ENCODE data around the gene PTCD2. TPM values are rescaled to one million over a fixed set of nuclear protein-coding genes. Genes with fewer than 3 reads are reported as not detected.

PTCD2 gene
- total RNA-seq, 1 experiment from 2014 or later = 13.0 TPM

DNA sequence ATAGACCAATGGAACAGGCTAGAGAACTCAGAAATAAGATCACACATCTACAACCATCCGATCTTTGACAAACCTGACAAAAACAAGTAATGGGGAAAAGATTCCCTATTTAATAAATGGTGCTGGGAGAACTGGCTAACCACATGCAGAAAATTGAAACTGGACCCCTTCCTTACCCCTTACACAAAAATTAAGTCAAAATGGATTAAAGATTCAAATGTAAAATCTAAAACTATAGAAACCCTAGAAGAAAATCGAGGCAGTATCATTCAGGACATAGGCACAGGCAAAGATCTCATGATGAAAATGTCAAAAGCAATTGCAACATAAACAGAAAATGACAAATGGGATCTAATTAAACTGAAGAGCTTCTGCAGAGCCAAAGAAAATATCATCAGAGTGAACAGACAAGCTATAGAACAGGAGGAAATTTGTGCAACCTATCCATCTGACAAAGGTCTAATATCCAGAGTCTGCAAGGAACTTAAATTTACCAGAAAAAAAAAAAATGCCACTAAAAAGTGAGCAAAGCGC, 43.9 kb upstream of the PTCD2 start:
- TF ChIP-seq, protein P1, sequence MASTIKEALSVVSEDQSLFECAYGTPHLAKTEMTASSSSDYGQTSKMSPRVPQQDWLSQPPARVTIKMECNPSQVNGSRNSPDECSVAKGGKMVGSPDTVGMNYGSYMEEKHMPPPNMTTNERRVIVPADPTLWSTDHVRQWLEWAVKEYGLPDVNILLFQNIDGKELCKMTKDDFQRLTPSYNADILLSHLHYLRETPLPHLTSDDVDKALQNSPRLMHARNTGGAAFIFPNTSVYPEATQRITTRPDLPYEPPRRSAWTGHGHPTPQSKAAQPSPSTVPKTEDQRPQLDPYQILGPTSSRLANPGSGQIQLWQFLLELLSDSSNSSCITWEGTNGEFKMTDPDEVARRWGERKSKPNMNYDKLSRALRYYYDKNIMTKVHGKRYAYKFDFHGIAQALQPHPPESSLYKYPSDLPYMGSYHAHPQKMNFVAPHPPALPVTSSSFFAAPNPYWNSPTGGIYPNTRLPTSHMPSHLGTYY (CRISPR knock-in tag; IDR thresholded peaks at IDR 0.05) = no peak
- TF ChIP-seq MXD4 (CRISPR knock-in tag; IDR thresholded peaks at IDR 0.05; ENCODE audit: borderline replicate concordance) = no peak
- TF ChIP-seq, protein P2, sequence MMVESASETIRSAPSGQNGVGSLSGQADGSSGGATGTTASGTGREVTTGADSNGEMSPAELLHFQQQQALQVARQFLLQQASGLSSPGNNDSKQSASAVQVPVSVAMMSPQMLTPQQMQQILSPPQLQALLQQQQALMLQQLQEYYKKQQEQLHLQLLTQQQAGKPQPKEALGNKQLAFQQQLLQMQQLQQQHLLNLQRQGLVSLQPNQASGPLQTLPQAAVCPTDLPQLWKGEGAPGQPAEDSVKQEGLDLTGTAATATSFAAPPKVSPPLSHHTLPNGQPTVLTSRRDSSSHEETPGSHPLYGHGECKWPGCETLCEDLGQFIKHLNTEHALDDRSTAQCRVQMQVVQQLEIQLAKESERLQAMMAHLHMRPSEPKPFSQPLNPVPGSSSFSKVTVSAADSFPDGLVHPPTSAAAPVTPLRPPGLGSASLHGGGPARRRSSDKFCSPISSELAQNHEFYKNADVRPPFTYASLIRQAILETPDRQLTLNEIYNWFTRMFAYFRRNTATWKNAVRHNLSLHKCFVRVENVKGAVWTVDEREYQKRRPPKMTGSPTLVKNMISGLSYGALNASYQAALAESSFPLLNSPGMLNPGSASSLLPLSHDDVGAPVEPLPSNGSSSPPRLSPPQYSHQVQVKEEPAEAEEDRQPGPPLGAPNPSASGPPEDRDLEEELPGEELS (CRISPR knock-in tag; IDR thresholded peaks at IDR 0.05) = no peak
- no peak for TF ChIP-seq PREB (CRISPR knock-in tag; IDR thresholded peaks at IDR 0.05; ENCODE audit: borderline replicate concordance)
- no peak for TF ChIP-seq EMX1 (CRISPR knock-in tag; IDR thresholded peaks at IDR 0.05)
- no peak for TF ChIP-seq ZNF138 (CRISPR knock-in tag; conservative IDR thresholded peaks at IDR 0.05)
- TF ChIP-seq, protein P3, sequence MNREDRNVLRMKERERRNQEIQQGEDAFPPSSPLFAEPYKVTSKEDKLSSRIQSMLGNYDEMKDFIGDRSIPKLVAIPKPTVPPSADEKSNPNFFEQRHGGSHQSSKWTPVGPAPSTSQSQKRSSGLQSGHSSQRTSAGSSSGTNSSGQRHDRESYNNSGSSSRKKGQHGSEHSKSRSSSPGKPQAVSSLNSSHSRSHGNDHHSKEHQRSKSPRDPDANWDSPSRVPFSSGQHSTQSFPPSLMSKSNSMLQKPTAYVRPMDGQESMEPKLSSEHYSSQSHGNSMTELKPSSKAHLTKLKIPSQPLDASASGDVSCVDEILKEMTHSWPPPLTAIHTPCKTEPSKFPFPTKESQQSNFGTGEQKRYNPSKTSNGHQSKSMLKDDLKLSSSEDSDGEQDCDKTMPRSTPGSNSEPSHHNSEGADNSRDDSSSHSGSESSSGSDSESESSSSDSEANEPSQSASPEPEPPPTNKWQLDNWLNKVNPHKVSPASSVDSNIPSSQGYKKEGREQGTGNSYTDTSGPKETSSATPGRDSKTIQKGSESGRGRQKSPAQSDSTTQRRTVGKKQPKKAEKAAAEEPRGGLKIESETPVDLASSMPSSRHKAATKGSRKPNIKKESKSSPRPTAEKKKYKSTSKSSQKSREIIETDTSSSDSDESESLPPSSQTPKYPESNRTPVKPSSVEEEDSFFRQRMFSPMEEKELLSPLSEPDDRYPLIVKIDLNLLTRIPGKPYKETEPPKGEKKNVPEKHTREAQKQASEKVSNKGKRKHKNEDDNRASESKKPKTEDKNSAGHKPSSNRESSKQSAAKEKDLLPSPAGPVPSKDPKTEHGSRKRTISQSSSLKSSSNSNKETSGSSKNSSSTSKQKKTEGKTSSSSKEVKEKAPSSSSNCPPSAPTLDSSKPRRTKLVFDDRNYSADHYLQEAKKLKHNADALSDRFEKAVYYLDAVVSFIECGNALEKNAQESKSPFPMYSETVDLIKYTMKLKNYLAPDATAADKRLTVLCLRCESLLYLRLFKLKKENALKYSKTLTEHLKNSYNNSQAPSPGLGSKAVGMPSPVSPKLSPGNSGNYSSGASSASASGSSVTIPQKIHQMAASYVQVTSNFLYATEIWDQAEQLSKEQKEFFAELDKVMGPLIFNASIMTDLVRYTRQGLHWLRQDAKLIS (CRISPR knock-in tag; IDR thresholded peaks at IDR 0.05; ENCODE audit: borderline replicate concordance) = no peak
- no peak for TF ChIP-seq SMAD4 (CRISPR knock-in tag; IDR thresholded peaks at IDR 0.05)
- no peak for TF ChIP-seq CREM (CRISPR knock-in tag; IDR thresholded peaks at IDR 0.05)
- no peak for TF ChIP-seq TEAD4 (CRISPR knock-in tag; IDR thresholded peaks at IDR 0.05)
- TF ChIP-seq ETV6 (CRISPR knock-in tag; IDR thresholded peaks at IDR 0.05) = no peak
- no peak for TF ChIP-seq ARID4B (CRISPR knock-in tag; IDR thresholded peaks at IDR 0.05; ENCODE audit: borderline replicate concordance)
- no peak for TF ChIP-seq NR1H2 (CRISPR knock-in tag; IDR thresholded peaks at IDR 0.05)
- TF ChIP-seq, protein P4, sequence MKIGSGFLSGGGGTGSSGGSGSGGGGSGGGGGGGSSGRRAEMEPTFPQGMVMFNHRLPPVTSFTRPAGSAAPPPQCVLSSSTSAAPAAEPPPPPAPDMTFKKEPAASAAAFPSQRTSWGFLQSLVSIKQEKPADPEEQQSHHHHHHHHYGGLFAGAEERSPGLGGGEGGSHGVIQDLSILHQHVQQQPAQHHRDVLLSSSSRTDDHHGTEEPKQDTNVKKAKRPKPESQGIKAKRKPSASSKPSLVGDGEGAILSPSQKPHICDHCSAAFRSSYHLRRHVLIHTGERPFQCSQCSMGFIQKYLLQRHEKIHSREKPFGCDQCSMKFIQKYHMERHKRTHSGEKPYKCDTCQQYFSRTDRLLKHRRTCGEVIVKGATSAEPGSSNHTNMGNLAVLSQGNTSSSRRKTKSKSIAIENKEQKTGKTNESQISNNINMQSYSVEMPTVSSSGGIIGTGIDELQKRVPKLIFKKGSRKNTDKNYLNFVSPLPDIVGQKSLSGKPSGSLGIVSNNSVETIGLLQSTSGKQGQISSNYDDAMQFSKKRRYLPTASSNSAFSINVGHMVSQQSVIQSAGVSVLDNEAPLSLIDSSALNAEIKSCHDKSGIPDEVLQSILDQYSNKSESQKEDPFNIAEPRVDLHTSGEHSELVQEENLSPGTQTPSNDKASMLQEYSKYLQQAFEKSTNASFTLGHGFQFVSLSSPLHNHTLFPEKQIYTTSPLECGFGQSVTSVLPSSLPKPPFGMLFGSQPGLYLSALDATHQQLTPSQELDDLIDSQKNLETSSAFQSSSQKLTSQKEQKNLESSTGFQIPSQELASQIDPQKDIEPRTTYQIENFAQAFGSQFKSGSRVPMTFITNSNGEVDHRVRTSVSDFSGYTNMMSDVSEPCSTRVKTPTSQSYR (CRISPR knock-in tag; IDR thresholded peaks at IDR 0.05) = no peak
- no peak for TF ChIP-seq HMGA2 (CRISPR knock-in tag; IDR thresholded peaks at IDR 0.05)
- TF ChIP-seq ATF1 (CRISPR knock-in tag; IDR thresholded peaks at IDR 0.05) = no peak
- no peak for TF ChIP-seq USF1 (CRISPR knock-in tag; IDR thresholded peaks at IDR 0.05)
- no peak for TF ChIP-seq MYBL2 (CRISPR knock-in tag; IDR thresholded peaks at IDR 0.05)
- no peak for ATAC-seq
- no peaks in the 10 kb centered on the region for H3K27me3 Mint-ChIP-seq (ENCODE audit: low read depth)
- ChIA-PET CTCF (no interaction called here), POLR2A (no interaction called here)
- no peak overlapping the region for H3K4me3 Mint-ChIP-seq
- peaks cover 14% of the 10 kb centered on the region for H3K4me1 Mint-ChIP-seq
- peaks cover 3% of the 10 kb centered on the region; the same call in 1 of the 2 replicates for H3K9me3 Mint-ChIP-seq
- peak overlapping the region; percentile 28; the same call in 1 of the 2 replicates for H3K27ac Mint-ChIP-seq
- DNase-seq (ENCODE audit: low spot score) = no peak
- peaks cover 22% of the 10 kb centered on the region for H3K36me3 Mint-ChIP-seq
